DOHH2 (cell line): Measurements from ENCODE around the gene GPRC5D.

Experiments used
- EZH2phosphoT487 ChIP-seq: fragments of 200-600 bp; sonication (generic); IDR thresholded peaks from 2 replicates; pipeline ENCODE4 v1.6.1; 2017; ENCODE audit warnings: borderline replicate concordance, mild to moderate bottlenecking, antibody characterized with exemption, low read length, moderate library complexity, mixed read lengths
- TF ChIP-seq, protein P1 (sequence below): fragments of 200-600 bp; sonication (generic); IDR thresholded peaks from one replicate; pipeline ENCODE4 v1.5.1; 2014; ENCODE audit warnings: antibody characterized with exemption, mild to moderate bottlenecking, low read depth, low read length; ENCODE audit not compliant: poor library complexity, severe bottlenecking

DNA sequence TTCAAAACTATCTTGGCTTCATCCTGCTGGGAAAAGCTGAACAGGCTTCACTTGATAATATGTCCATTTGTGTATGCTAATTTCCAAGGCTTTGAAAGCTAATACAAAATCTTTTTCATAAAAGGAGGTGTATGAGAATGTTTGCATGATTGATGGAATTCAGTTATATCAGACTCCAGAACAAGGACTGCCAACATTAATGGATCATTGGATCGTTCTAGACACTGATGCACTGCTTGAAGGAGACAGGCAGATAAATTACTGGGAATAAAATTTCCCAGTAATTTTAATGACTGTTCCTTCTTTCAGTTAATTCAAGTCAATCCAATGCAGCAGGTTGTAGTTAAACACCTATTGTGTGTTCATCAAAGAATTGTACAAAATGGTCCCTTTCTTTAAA, 466 bp downstream of the GPRC5D start:
- TF ChIP-seq, protein P1, sequence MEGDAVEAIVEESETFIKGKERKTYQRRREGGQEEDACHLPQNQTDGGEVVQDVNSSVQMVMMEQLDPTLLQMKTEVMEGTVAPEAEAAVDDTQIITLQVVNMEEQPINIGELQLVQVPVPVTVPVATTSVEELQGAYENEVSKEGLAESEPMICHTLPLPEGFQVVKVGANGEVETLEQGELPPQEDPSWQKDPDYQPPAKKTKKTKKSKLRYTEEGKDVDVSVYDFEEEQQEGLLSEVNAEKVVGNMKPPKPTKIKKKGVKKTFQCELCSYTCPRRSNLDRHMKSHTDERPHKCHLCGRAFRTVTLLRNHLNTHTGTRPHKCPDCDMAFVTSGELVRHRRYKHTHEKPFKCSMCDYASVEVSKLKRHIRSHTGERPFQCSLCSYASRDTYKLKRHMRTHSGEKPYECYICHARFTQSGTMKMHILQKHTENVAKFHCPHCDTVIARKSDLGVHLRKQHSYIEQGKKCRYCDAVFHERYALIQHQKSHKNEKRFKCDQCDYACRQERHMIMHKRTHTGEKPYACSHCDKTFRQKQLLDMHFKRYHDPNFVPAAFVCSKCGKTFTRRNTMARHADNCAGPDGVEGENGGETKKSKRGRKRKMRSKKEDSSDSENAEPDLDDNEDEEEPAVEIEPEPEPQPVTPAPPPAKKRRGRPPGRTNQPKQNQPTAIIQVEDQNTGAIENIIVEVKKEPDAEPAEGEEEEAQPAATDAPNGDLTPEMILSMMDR: no peak
- no peak for TF ChIP-seq EZH2phosphoT487
